H1 (cell line): ENCODE data around the gene GABPA. TPM values are rescaled to one million over a fixed set of nuclear protein-coding genes. Genes with fewer than 3 reads are reported as not detected.

Experiments
- CTBP2 ChIP-seq: IDR thresholded peaks from 2 replicates; pipeline ENCODE4 v1.7.0; 2011; ENCODE audit warnings: borderline replicate concordance, mild to moderate bottlenecking, moderate library complexity, mixed read lengths, low read length; ENCODE audit not compliant: insufficient read depth, insufficient read length
- HDAC2 ChIP-seq, 2 experiments: fragments of 300-600 bp in 1 of 2; sonication (generic) in 1 of 2; IDR thresholded peaks; 2 replicates each; pipeline ENCODE4 v1.6.1; 2011 to 2012; ENCODE audit warnings: low read depth in 2 of 2, low read length in 2 of 2, mild to moderate bottlenecking in 2 of 2, moderate library complexity in 2 of 2, borderline replicate concordance in 1 of 2, inconsistent platforms in 1 of 2
- POU5F1 ChIP-seq: IDR thresholded peaks from 2 replicates; pipeline ENCODE4 v1.6.1; 2011; ENCODE audit warnings: low read depth, mild to moderate bottlenecking, low read length, moderate library complexity
- TEAD4 ChIP-seq: IDR thresholded peaks from 2 replicates; pipeline ENCODE4 v1.6.1; 2012; ENCODE audit warnings: low read depth, low read length, inconsistent platforms, mixed read lengths
- polyA plus RNA-seq, 7 experiments: library from polyadenylated mRNA; depleted of rRNA in 3 of 7; stranded (reverse) in 5 of 7; unstranded in 2 of 7; fragments of >200 nt in 5 of 7; fragments of 200-250 nt in 2 of 7; gene quantifications; 1 replicate in 5 of 7; 2 replicates in 1 of 7; 4 replicates in 1 of 7; pipeline versions ENCODE4 v1.2.1 to v1.2.3, GENCODE V29; 2011 to 2013; ENCODE audit warnings: missing spikeins in 2 of 7, mixed read lengths in 2 of 7
- total RNA-seq: library from RNA; stranded (reverse); fragmentation: NEBNext Ultra II Directional; extraction: Animal tissue kit (Norgen Biotek cat#: 25700); gene quantifications from 2 replicates; pipeline ENCODE4 v1.2.1, GENCODE V29; 2021

Gene GABPA
- total and polyA plus RNA-seq, 2 of the 8 experiments (the other 6 are each of a cell fraction or from before 2014, with no cell fraction given) = 5.2 to 22.2 TPM

DNA sequence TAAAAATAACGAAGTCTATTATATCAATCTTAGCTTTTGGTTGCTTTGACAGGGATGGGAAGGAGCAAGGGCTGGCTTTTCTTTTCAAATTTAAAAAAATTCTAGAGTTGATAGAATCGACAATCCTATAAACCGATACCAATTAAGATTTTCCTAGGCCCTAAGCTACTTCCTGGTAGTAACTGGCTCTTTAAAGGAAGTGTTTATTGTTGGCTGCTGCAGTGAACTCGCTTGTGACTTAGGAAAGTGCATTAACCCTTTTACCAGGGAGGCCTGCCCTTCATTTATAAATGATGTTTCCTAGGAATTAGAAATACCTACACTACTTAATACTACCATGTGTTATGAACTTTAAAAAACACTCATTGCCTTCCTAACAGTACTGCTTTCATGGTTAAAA, 33.2 kb upstream of the GABPA start (continued):
- no peak for TF ChIP-seq TEAD4
- TF ChIP-seq CTBP2 = no peak
- no peak for TF ChIP-seq POU5F1
- TF ChIP-seq HDAC2 (IDR thresholded peaks at IDR 0.05; ENCODE audit: borderline replicate concordance in 1 of 2, low read depth in 2 of 2, low read length in 2 of 2) = no peak
